HCT116 (cell line): ENCODE data around the gene RNGTT. TPM values are rescaled to one million over a fixed set of nuclear protein-coding genes. Genes with fewer than 3 reads are reported as not detected.

Experiments
- ATAC-seq: fragments of 200-7000 bp; cut with Tn5 transposase; 2 replicates; pipeline ENCODE4 v1.9.1; 2020; ENCODE audit warnings: mild to moderate bottlenecking, moderate library complexity
- BruUV-seq: library from RNA; stranded (reverse); fragments of 400-500 nt; replicated peaks from 2 replicates; lab custom pipeline; 2021; lab: Mats Ljungman, UMichigan
- CTCF ChIA-PET: fragments of 300-600 bp; sonication (Branson Sonifier 250); formaldehyde crosslinking; loops from one replicate; lab custom pipeline; 2021; ENCODE audit warnings: antibody characterized with exemption; lab: Charles Lee
- POLR2A ChIA-PET: fragments of 300-600, 350-600 bp; sonication (Branson Sonifier 250); formaldehyde crosslinking; loops from one replicate; lab custom pipeline; 2021; ENCODE audit warnings: antibody characterized with exemption; lab: Charles Lee
- RAD21 ChIA-PET, 2 experiments: fragments of 300-600 bp; sonication (Branson Sonifier 250); formaldehyde crosslinking; loops; one replicate each; lab custom pipeline; 2023; ENCODE audit warnings: low total read pairs in 2 of 2; ENCODE audit not compliant: uncharacterized antibody in 2 of 2, unreplicated experiment in 2 of 2, low non-redundant PET in 1 of 2; lab: Charles Lee
- DNase-seq: peaks from one replicate; pipeline ENCODE4 v3.0.0-alpha.2; 2010; ENCODE audit warnings: low read depth, low spot score
- H2AFZ ChIP-seq: fragments of 200-600 bp; shearing (Covaris generic), sonication (generic); 2 replicates; pipeline ENCODE4 v1.6.1; 2017; ENCODE audit warnings: low read depth, mixed run types, mixed read lengths, antibody characterized with exemption, low read length; ENCODE audit not compliant: poor library complexity, severe bottlenecking
- H3K27ac ChIP-seq: 2 replicates; pipeline ENCODE4 v1.5.1; 2012; ENCODE audit warnings: low read depth, low read length
- H3K27me3 ChIP-seq: fragments of 200-600 bp; sonication (generic); 2 replicates; pipeline ENCODE4 v1.6.1; 2016; ENCODE audit warnings: mixed run types, low read length, mixed read lengths; ENCODE audit not compliant: insufficient read depth
- H3K36me3 ChIP-seq, 2 experiments: fragments of 200-500 bp in 1 of 2; fragments of 200-600 bp in 1 of 2; sonication (Bioruptor generic) in 1 of 2; sonication (generic) in 1 of 2; 2 replicates each; pipeline versions ENCODE4 v1.5.1 to v1.6.1; 2014 to 2016; ENCODE audit warnings: low read length in 2 of 2, inconsistent platforms in 1 of 2, mixed read lengths in 1 of 2, mixed run types in 1 of 2; ENCODE audit not compliant: insufficient read depth in 2 of 2, control insufficient read depth in 1 of 2
- H3K4me1 ChIP-seq, 2 experiments: fragments of 200-600 bp in 1 of 2; sonication (generic) in 1 of 2; 2 replicates each; pipeline versions ENCODE4 v1.5.1 to v1.6.1; 2012 to 2017; ENCODE audit warnings: low read length in 2 of 2, inconsistent platforms in 1 of 2, mild to moderate bottlenecking in 1 of 2, mixed read lengths in 1 of 2, mixed run types in 1 of 2, moderate library complexity in 1 of 2; ENCODE audit not compliant: insufficient read depth in 2 of 2, control insufficient read depth in 1 of 2
- H3K4me2 ChIP-seq: fragments of 200-600 bp; sonication (generic); 2 replicates; pipeline ENCODE4 v1.6.1; 2017; ENCODE audit warnings: mixed run types, low read length, mixed read lengths
- H3K4me3 ChIP-seq, 2 experiments: fragments of 200-600 bp in 1 of 2; sonication (generic) in 1 of 2; replicated peaks in 1 of 2; 2 replicates each; pipeline ENCODE4 v1.5.1; 2011 to 2016; ENCODE audit warnings: low read length in 2 of 2, control low read depth in 1 of 2, low read depth in 1 of 2, mild to moderate bottlenecking in 1 of 2, mixed read lengths in 1 of 2, mixed run types in 1 of 2
- H3K79me2 ChIP-seq: fragments of 200-600 bp; sonication (generic); 2 replicates; pipeline ENCODE4 v1.6.1; 2017; ENCODE audit warnings: mild to moderate bottlenecking, mixed run types, low read length, moderate library complexity, mixed read lengths; ENCODE audit not compliant: insufficient read depth
- H3K9ac ChIP-seq: fragments of 200-600 bp; sonication (generic); 2 replicates; pipeline ENCODE4 v1.6.1; 2016; ENCODE audit warnings: low read length, mixed read lengths
- H3K9me2 ChIP-seq: fragments of 200-600 bp; sonication (generic), shearing (Covaris generic); 2 replicates; pipeline ENCODE4 v1.6.1; 2017; ENCODE audit warnings: mixed run types, mild to moderate bottlenecking, moderate library complexity; ENCODE audit not compliant: insufficient read depth
- H3K9me3 ChIP-seq, 2 experiments: fragments of 200-500 bp in 1 of 2; fragments of 200-600 bp in 1 of 2; sonication (Bioruptor generic) in 1 of 2; sonication (generic) in 1 of 2; 2 replicates each; pipeline ENCODE4 v1.6.1; 2014 to 2017; ENCODE audit warnings: low read length in 2 of 2, mixed read lengths in 2 of 2, inconsistent platforms in 1 of 2, low read depth in 1 of 2, mild to moderate bottlenecking in 1 of 2, mixed run types in 1 of 2, moderate library complexity in 1 of 2; ENCODE audit not compliant: control insufficient read depth in 1 of 2, insufficient read depth in 1 of 2
- H4K20me1 ChIP-seq: fragments of 200-600 bp; sonication (generic), shearing (Covaris generic); 2 replicates; pipeline ENCODE4 v1.6.1; 2017; ENCODE audit warnings: mixed run types, mild to moderate bottlenecking, moderate library complexity; ENCODE audit not compliant: insufficient read depth
- CBX3 ChIP-seq: IDR thresholded peaks from 2 replicates; pipeline ENCODE4 v1.6.1; 2012; ENCODE audit warnings: low read depth
- CEBPB ChIP-seq: IDR thresholded peaks from 2 replicates; pipeline ENCODE4 v1.6.1; 2012; ENCODE audit warnings: low read depth
- JUND ChIP-seq: IDR thresholded peaks from 2 replicates; pipeline ENCODE4 v1.6.1; 2012
- MAX ChIP-seq: IDR thresholded peaks from 2 replicates; pipeline ENCODE4 v1.6.1; 2012
- REST ChIP-seq: IDR thresholded peaks from 2 replicates; pipeline ENCODE4 v1.6.1; 2012; ENCODE audit warnings: low read depth
- SIN3A ChIP-seq: IDR thresholded peaks from 2 replicates; pipeline ENCODE4 v1.6.1; 2012; ENCODE audit warnings: low read depth
- TCF7L2 ChIP-seq: IDR thresholded peaks from 2 replicates; pipeline ENCODE4 v1.7.0; 2011; ENCODE audit warnings: borderline replicate concordance, inconsistent platforms; ENCODE audit not compliant: insufficient read depth, insufficient read length; ENCODE audit errors: extremely low read depth
- ZFX ChIP-seq: fragments of 450-650 bp; IDR thresholded peaks from 2 replicates; pipeline ENCODE4 v1.6.1; 2017
- ZNF274 ChIP-seq: fragments of 200-500 bp; sonication (Bioruptor generic); IDR thresholded peaks from 2 replicates; pipeline ENCODE4 v1.6.1; 2014; ENCODE audit warnings: mild to moderate bottlenecking, low read depth, low read length, inconsistent platforms
- intact Hi-C: fragments of 100-400 bp; cut with micrococcal nuclease; formaldehyde crosslinking; loops from 2 replicates; pipeline ENCODE4 v1.10.0; 2022
- total RNA-seq: library from RNA; stranded (reverse); gene quantifications from one replicate; pipeline ENCODE4 v1.2.1, GENCODE V29; 2021; ENCODE audit not compliant: unreplicated experiment

RNGTT gene
- total RNA-seq, 1 experiment from 2014 or later, result 23.0 TPM

GRCh38 chr6:88574031-88574430 lies 389.4 kb downstream of the RNGTT start:
- Histone ChIP-seq H3K4me2 (no peak overlapping the region), H3K9ac (no peak overlapping the region), H3K4me3 (no peak overlapping the region), H3K27ac (no peak overlapping the region), H3K9me2 (no peaks in the 10 kb centered on the region), H3K36me3 (no peaks in the 10 kb centered on the region), H3K9me3 (no peaks in the 10 kb centered on the region), H4K20me1 (no peaks in the 10 kb centered on the region), H3K27me3 (0 out of 2 replicates have a peak, but pooled peaks cover 13% of the 10 kb centered on the region), H2AFZ (no peak overlapping the region), H3K79me2 (no peaks in the 10 kb centered on the region), H3K4me1 (no peaks in the 10 kb centered on the region)
- CTCF ChIA-PET, result no interaction called here
- no peak for TF ChIP-seq JUND
- no peak for TF ChIP-seq ZNF274
- no peak for TF ChIP-seq CEBPB
- no peak for TF ChIP-seq SIN3A
- TF ChIP-seq TCF7L2, result no peak
- no peak for TF ChIP-seq MAX
- RAD21 ChIA-PET, result no interaction called here
- intact Hi-C loops, result no loop called here
- POLR2A ChIA-PET, result no interaction called here
- DNase-seq, result no peak
- BruUV-seq, result no TSS peak
- no peak for ATAC-seq

DNA sequence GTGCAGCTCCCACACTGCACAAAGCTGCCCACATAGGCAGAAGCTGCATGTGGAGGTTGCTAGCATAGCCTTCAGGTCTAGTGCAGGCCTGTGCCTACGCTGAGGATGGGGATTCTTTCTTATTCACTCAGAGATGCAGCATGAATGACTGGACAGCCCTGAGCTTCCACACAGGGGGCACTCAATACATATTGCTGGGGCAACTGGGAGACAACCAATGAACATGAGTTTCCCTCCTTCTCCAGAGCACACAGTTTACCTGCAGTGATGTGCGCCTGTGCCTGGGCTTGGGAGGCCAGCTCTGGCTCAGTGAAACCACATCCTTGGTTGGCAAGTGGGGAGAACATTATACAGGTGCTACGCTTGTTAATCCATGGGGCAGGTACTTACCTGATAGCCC lies 389.9 kb downstream of the RNGTT start:
- intact Hi-C loops, result no loop called here
- Histone ChIP-seq H3K9me3 (no peaks in the 10 kb centered on the region), H3K9ac (no peak overlapping the region), H3K79me2 (no peaks in the 10 kb centered on the region), H3K4me1 (no peaks in the 10 kb centered on the region), H3K4me3 (no peak overlapping the region), H3K27me3 (0 out of 2 replicates have a peak, but pooled peaks cover 8% of the 10 kb centered on the region), H3K9me2 (no peaks in the 10 kb centered on the region), H2AFZ (no peak overlapping the region), H3K27ac (no peak overlapping the region)
- RAD21 ChIA-PET, result no interaction called here
- ATAC-seq (no peak), DNase-seq (no peak)
- BruUV-seq, result no TSS peak
- CTCF ChIA-PET, result no interaction called here
- TF ChIP-seq MAX, result no peak
- TF ChIP-seq ZFX, result no peak
- TF ChIP-seq CBX3, result no peak
- TF ChIP-seq ZNF274, result no peak
- TF ChIP-seq REST, result no peak
- TF ChIP-seq, all 23 proteins: peak for 0
- H3K4me2 ChIP-seq, result no peak overlapping the region
- no peaks in the 10 kb centered on the region for H4K20me1 ChIP-seq
- POLR2A ChIA-PET, result no interaction called here
- H3K36me3 ChIP-seq, result no peaks in the 10 kb centered on the region
